ENCODE data around the gene ITPKA.

ITPKA gene

GRCh38 chr15:41491889-41492288 lies 1.8 kb upstream of the ITPKA start:
- DNase-seq = no peak

DNA sequence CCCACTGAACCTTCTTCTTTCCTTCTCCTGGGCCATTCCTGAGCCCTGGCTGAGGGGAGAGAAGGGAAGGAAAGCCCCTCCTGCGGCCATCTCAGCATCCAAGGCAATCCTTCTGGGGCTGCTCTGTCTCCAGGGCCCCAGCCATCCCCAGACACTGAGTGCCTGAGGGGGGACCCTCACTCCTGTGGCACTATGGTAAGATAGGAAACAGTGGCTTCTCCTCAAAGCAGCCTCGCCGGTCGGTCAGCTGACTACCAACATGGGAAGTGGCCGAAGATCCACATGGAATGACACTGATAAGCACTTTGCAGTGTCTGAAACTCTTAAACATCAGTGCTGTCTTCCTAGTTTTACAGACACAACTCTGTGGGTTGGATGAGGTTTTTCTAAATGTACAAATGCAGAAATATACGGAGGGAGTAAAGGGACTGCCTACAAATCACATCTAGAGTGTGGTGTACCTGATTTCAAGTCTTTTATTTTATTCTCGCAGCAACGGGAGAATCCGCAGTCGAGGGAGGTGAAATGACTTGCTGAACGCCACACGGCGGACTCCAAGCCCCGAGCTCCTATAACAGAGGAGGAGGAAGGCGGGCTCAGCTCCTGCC lies 973 bp upstream of the ITPKA start:
- peak in 1 of 2 experiments; percentile 16 for DNase-seq

GRCh38 chr15:41493902-41494189 lies 172 bp downstream of the ITPKA start:
- no peak for DNase-seq

DNA sequence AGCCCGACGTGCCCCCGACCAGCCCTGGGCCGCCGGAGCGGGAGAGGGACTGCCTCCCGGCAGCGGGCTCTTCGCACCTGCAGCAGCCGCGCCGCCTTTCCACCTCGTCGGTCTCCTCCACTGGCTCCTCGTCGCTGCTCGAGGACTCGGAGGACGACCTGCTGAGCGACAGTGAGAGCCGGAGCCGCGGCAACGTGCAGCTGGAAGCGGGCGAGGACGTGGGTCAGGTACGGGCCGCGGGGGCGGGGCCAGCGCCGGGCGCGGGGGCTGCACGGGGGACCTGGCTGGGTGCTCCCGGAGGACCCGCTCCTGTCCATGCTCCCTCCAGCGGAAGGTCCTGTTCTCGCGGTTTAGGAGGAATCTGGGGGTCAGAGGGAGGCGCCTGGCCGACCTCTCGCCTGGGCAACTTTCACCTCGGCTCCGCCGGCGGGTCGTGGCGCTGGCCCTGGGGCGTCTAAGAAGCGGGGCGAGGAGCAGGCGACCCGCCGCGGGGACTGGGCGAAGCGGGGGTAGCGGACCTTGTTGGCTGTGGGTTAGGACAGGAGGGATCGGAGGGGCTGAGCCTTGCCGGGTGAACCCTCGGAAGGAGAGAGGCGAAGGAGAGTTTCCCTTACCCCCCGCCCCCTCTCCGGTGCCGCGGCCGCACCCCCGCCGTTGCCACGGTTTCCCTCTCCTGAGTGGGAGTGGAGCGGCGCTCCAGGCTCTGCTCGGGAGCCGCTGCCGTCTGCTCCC lies 682 bp downstream of the ITPKA start:
- peak in 1 of 2 experiments; percentile 25 for DNase-seq

- DNase-seq = no peak
Observed at GRCh38 chr15:41494922-41495735, 1.5 kb downstream of the ITPKA start.

- DNase-seq = no peak
Observed at GRCh38 chr15:41495736-41496599, 2.3 kb downstream of the ITPKA start.

GRCh38 chr15:41498657-41499056 lies 5.0 kb downstream of the ITPKA start:
- no peak for DNase-seq

DNA sequence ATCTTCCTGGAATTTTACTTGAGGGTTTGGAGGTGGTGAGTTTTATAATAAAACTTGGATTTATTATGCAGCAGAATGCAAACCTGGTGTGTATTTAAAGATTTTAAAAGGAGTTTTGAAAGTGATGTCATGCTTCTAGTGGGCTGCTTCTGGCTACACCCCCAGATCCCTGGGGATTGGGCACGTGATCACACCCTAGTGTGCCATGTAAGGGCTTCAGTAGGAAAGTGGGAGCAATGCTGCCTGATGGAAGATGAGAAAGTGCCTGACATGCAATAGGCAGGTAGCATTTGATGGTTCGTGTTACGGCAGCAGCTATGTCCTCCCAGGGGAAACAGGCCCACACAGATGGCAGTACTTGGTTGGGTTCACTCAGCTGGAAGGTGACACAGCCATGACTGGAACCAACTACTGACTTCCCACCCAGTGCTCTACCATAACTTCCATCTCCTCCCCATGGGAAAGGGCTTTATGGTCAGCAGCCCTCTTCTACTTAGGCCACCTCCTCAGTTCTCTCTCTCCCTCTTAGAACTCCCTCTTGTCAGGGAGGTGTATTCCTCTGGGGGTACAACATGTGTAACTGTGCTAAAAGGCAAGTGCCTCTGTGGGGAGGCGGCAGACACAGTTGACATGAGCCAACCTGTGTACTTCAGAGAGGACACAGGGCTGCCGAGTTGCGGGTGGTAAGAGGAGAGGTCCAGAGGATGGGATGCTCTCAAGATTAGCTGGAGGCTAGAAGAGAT lies 5.6 kb downstream of the ITPKA start:
- DNase-seq = no peak

GRCh38 chr15:41501191-41501917 lies 7.7 kb downstream of the ITPKA start:
- no peak for DNase-seq

GRCh38 chr15:41501931-41502794 lies 8.5 kb downstream of the ITPKA start:
- DNase-seq = no peak

DNA sequence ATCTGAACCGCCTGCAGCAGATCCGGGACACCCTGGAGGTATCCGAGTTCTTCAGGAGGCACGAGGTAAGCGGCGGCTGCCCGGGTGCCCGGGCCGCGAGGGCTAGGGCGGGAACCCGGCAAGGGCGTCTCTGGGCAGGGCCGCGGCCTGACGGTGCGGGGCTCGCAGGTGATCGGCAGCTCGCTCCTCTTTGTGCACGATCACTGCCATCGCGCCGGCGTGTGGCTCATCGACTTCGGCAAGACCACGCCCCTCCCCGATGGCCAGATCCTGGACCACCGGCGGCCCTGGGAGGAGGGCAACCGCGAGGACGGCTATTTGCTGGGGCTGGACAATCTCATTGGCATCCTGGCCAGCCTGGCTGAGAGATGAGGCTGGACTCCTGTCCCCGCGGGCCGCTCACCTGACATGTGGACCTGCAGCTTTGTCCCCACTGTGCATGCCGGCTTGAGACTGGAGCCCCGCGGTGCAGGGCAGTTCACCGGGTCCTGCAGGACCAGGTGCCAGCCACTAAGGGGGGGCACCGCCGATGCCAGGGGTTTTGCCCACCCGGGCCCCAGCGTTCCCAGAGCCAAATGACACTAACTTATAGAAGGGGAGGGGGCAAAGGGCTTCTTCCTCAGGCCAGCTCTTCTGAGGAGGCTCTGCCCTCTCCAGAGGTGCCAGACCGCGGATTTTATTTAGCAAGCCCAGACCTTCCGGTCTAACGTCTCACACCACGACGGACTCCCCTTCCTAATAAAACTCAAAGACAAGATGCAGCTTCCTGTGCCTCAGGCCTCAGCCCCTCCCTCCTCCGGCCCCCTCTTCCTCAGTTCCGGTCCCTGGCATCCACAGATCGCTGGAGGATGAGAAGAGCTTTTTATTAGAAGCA lies 9.4 kb downstream of the ITPKA start:
- DNase-seq = no peak

DNA sequence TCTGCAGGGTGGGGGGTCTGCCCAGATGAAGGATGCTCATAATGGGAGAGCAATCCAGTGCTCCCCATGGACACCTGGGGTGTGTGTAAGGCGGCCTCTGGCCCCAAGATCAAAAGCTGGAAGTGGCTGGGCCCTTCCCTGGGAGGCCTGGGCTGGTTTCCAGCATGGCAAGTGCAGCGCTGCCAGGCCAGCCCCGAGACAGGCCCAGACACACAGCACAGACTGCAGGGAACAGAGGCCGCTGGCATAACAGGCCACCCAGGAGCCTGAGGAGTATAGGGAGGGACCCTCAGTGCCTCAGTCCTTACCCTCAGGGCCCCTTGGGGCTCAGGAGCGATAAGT lies 10.0 kb downstream of the ITPKA start:
- no peak for DNase-seq

DNA sequence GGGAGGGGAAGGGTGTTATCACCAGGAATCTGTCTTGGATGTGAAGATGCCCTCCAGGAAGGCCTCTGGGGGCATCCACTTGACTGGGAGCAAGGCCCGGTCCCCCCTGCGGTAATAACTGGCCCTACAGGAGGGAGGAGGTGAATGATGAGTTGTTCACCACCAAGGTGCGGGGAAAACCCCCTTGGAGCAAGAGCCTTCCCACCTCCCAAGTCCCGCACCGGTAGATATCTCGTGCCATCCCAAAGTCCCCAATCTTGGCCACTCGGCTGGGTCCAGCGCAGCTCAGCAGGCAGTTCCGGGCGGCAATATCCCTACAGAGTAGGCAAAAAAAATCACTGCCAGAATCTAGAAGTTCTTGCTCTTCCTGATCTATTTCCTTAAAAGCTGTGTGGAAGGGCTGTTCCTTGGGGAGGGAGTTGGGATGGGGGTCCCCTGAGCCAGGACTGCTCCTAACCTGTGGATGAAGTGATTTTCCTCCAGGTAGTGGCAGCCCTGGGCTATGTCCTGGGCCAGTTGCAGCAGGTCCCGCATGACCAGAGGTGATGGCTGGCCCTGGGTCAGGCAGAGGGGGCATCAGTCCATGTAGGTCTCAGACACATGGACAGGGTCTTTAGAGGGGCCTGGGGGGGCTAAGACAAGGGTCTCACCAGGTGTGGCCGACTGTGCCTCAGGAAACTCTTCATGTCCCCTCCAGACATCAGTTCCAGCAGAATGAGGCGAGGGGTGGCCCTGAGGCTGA lies 11.2 kb downstream of the ITPKA start:
- no peak for DNase-seq

- DNase-seq = no peak
Observed at GRCh38 chr15:41505776-41506175, 12.1 kb downstream of the ITPKA start.

- DNase-seq = no peak
Observed at GRCh38 chr15:41506796-41507341, 13.2 kb downstream of the ITPKA start.

- DNase-seq = no peak
Observed at GRCh38 chr15:41507820-41508290, 14.2 kb downstream of the ITPKA start.

GRCh38 chr15:41510728-41511127 lies 17.1 kb downstream of the ITPKA start:
- no peak for DNase-seq

DNA sequence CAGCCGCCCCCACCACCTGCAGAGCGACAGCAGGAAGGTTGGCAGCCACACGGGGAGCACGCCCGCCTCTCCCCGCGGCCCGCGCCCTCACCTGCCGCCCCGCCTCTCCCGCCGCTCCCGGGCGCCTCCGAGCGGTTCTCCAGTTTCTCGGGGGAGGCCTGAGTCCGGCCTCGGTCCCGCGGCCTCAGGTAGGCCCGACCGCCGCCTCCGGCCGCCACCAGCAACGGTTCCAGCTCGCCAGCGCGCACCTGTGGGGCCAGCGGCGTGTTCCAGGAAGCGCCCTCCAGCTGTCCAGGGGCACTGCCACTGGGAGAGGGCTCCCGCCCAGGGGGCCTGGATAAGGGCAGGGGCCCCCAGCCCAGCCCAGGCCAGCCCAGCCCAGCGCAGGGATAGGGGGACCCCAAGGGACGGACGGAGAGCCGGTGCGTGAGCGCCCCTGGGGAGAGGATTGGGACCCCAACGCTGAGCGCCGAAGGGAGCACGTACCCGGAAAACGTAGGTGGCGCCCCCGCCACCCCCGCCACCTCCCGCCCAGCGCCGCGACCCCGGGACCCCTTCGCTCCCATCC lies 17.7 kb downstream of the ITPKA start:
- no peak for DNase-seq

Data from SHP77 (cell line).